Cardiac fibroblast (primary cell): ENCODE measurements around the gene IL37.

Source experiments
- DNase-seq, 2 donors: peaks; one replicate each; pipeline versions ENCODE4 v3.0.0 to v3.0.0-alpha.2; 2010; ENCODE audit warnings: low read depth in 2 of 2
- H3K4me3 ChIP-seq, 2 donors: replicated peaks in 1 of 2; 1 replicate in 1 of 2; 2 replicates in 1 of 2; pipeline ENCODE4 v1.5.1; 2011; ENCODE audit warnings: low read depth in 2 of 2, low read length in 2 of 2, mild to moderate bottlenecking in 2 of 2, moderate library complexity in 1 of 2
- TF ChIP-seq, protein P1 (sequence below): IDR thresholded peaks from one replicate; pipeline ENCODE4 v1.5.1; 2011; ENCODE audit warnings: low read depth, mild to moderate bottlenecking, low read length, inconsistent platforms

Gene IL37

DNA sequence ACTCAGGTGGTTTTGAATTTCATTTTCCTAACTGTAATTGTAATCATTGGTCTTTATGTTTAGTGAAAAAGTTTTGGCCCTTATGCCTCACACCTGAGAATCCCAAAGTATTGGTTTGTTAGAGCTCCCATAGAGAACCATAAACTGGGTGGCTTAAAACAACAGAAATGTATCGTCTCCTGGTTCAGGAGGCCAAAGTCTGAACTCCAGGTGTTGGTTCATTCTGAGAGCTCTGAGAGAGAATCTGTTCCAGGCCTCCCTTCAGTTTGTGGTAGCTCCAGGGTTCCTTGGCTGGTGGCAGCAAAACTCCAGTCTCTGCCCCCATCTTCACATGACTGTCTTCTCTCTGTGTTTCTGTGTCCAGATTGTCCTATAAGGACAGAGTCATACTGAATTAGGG, 11.0 kb downstream of the IL37 start:
- DNase-seq, result no peak
- TF ChIP-seq, protein P1, sequence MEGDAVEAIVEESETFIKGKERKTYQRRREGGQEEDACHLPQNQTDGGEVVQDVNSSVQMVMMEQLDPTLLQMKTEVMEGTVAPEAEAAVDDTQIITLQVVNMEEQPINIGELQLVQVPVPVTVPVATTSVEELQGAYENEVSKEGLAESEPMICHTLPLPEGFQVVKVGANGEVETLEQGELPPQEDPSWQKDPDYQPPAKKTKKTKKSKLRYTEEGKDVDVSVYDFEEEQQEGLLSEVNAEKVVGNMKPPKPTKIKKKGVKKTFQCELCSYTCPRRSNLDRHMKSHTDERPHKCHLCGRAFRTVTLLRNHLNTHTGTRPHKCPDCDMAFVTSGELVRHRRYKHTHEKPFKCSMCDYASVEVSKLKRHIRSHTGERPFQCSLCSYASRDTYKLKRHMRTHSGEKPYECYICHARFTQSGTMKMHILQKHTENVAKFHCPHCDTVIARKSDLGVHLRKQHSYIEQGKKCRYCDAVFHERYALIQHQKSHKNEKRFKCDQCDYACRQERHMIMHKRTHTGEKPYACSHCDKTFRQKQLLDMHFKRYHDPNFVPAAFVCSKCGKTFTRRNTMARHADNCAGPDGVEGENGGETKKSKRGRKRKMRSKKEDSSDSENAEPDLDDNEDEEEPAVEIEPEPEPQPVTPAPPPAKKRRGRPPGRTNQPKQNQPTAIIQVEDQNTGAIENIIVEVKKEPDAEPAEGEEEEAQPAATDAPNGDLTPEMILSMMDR, result no peak
- H3K4me3 ChIP-seq, result no peak overlapping the region

DNA sequence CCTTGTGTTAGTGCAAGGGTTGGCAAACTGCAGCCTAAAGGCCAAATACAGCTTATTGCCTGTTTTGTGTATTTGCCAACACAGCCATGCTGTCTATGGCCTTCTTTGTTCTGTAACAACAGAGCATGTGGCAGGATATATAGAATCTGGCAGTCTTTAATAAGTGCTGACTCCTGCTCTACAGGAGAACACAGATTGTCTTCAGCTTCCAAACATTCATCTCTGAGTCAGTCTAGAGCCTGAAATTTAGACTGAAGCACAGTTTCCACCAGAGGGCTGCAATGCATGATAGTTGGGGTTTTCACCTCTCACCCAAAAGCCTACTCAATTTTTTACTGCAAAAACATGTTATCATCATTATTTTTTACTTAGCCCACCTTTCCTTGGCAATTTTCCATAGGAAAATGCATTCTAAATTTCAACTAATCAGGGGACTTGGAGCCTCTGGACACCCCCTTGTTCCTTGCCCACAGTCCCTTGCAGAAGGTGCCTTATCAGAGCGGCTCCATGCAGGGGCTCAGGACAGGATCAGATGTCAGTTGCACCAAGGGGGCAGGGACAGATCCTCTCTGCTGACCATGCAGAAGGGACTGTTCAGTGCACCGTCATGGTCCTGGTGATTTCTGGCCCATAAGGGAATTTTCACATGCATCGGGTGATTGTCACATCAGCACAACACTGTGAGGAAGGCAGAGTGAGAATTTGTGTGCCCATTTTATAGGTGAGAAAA, 12.4 kb downstream of the IL37 start:
- TF ChIP-seq, protein P1, result no peak
- DNase-seq, result no peak
- no peak overlapping the region for H3K4me3 ChIP-seq

DNA sequence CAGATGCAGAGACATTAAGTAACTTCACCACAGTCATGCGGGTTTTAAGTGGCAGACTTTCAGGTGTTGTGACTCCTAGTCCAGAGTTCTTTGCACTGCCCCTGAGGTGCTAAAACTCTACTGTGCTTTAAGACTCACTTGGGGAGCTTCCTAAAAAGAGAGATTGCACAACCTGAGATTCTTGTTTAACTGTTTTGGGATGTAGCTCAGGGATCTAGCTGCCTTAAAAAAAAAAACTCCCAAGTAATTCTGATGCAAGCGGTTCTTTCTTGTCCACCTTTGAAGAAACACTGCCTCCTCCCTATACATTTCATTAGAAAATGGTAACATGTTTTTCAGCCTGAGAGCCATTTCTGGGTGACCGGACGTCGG, 13.0 kb downstream of the IL37 start:
- H3K4me3 ChIP-seq, result no peak overlapping the region
- DNase-seq, result no peak
- TF ChIP-seq, protein P1, result no peak

DNA sequence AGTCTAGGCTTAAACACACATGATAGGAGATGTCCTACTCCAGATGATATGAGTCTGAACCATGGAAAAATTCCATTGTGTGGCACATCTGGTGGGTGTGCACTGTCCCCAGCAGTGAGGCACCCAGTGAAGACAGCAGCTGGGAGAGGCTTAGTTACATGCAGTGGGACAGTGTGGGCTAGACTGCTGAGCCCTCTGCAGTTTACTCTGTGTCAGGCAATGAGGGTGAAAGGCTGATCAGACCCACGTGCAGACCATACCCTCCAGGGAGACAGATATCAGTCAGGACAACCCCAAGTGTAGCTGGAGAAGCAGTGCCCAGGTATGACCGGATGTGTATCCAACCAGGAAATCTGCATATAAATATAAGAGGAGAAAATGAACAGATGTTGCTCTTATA, 13.4 kb downstream of the IL37 start:
- H3K4me3 ChIP-seq, result no peak overlapping the region
- no peak for DNase-seq
- TF ChIP-seq, protein P1, result no peak

GRCh38 chr2:112924821-112925220, 13.9 kb downstream of the IL37 start:
- TF ChIP-seq, protein P1, result no peak
- DNase-seq, result no peak
- no peak overlapping the region for H3K4me3 ChIP-seq

DNA sequence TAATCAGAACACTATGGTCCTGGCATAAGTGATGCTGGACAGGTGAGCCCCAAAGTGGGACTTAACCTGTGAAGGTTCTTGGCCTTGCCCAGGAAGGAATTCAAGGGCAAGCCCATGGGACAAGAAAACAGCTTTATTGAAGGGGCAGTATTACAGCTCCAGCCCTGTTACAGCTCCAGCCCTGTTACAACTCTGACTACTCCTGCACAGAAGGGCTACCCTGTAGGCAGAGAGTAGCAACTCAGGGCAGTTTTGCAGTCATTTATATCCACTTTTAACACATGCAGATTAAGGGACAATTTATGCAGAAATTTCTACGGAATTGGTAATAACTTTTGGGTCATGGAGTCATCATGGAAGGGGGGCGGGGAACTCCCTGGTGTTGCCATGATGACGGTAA, 15.7 kb downstream of the IL37 start:
- DNase-seq, result no peak
- TF ChIP-seq, protein P1, result no peak
- no peak overlapping the region for H3K4me3 ChIP-seq

- DNase-seq, result no peak
- no peak overlapping the region for H3K4me3 ChIP-seq
- TF ChIP-seq, protein P1, result no peak
These were observed 16.8 kb downstream of the IL37 start for GRCh38 chr2:112927745-112928144.
